Stomach smooth muscle (tissue), 2 donors: Measurements from ENCODE around the gene MIEF1.

Experiments
- H3K27ac ChIP-seq: one replicate; pipeline ENCODE4 v1.7.0; 2013; ENCODE audit warnings: mild to moderate bottlenecking, low read length, inconsistent platforms
- H3K27me3 ChIP-seq, 2 donors: one replicate each; pipeline ENCODE4 v1.7.0; 2013; ENCODE audit warnings: low read length in 2 of 2; ENCODE audit not compliant: insufficient read depth in 2 of 2, control insufficient read depth in 1 of 2
- H3K36me3 ChIP-seq, 2 donors: one replicate each; pipeline ENCODE4 v1.7.0; 2013; ENCODE audit warnings: low read length in 2 of 2; ENCODE audit not compliant: control insufficient read depth in 2 of 2, insufficient read depth in 2 of 2
- H3K4me1 ChIP-seq: one replicate; pipeline ENCODE4 v1.7.0; 2013; ENCODE audit warnings: low read length; ENCODE audit not compliant: control insufficient read depth, insufficient read depth
- H3K4me3 ChIP-seq, 2 donors: one replicate each; pipeline ENCODE4 v1.7.0; 2013; ENCODE audit warnings: low read length in 2 of 2
- H3K9ac ChIP-seq, 2 donors: one replicate each; pipeline ENCODE4 v1.7.0; 2013; ENCODE audit warnings: low read length in 2 of 2, mild to moderate bottlenecking in 1 of 2
- H3K9me3 ChIP-seq, 2 donors: one replicate each; pipeline ENCODE4 v1.7.0; 2013; ENCODE audit warnings: low read length in 2 of 2; ENCODE audit not compliant: control insufficient read depth in 2 of 2
- donor health status: healthy.
- donor health status: Pancreatic carcinoma.

The MIEF1 gene

DNA sequence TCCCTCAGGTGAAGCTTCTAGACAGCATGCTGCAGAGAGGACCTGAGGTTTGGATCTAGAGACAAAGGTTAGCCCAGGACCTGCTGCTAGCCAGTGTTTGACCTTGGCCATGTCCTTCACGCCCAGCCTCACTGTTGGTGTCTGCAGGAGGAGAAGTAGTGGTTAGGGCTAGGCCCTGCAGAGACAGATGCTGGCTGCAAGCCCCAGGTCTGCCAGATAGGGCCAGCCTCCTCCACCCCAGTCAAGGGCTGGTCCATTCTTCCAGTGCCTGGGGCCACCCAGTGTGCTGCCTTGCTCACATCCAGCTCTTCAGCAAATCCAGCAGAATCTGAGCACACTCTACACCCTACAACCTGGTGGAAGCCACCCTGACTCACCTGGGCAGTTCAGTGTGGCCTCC, 21.5 kb upstream of the MIEF1 start:
- no peak overlapping the region for H3K27ac ChIP-seq
- H3K27me3 ChIP-seq = no peaks in the 10 kb centered on the region
- H3K9ac ChIP-seq = no peak overlapping the region
- H3K4me1 ChIP-seq = no peaks in the 10 kb centered on the region
- no peak overlapping the region for H3K4me3 ChIP-seq
- no peaks in the 10 kb centered on the region for H3K9me3 ChIP-seq
- no peaks in the 10 kb centered on the region for H3K36me3 ChIP-seq

DNA sequence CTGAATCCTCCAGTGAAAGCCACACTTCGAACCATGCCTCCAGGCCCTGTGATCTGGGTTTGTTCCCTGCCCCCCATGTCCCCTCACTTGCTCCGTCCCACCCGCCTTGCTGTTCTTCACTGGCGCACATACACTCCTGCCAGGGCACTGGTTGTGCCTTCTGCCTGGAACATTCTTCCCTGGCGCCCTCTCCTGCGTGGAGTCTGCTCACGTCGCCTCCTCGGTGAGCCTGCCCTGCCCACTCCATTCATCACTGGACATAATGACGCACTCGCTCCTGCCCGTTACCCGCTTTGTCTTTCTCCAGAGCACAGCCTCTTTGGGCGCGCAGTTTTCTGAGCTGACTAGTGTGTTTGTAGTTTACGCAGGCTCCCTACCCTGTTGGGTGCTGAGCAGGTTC, 21.0 kb upstream of the MIEF1 start:
- Histone ChIP-seq H3K4me3 (no peak overlapping the region), H3K9ac (no peak overlapping the region), H3K27me3 (no peaks in the 10 kb centered on the region), H3K27ac (no peak overlapping the region), H3K4me1 (no peaks in the 10 kb centered on the region), H3K36me3 (no peaks in the 10 kb centered on the region), H3K9me3 (no peaks in the 10 kb centered on the region)

DNA sequence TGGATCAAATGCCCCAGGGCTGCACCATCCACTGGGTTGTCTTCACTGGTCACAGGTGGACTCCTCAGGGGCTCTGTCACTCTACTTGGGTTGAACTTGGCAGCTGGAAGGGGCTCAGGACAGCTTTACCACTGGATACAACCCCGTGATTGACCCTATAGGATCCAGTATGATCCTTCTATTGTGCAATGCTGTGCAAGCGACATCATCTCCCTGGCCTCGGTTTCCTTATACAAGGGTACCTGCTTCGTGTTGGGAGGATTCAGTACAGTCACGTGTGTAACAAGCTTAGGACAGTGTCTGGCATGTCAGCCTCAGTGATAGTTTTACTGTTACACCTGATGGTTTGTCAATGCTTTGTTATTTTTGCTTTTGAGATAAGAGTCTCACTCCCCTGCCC, 20.5 kb upstream of the MIEF1 start:
- H3K27ac ChIP-seq = no peak overlapping the region
- no peaks in the 10 kb centered on the region for H3K4me1 ChIP-seq
- no peak overlapping the region for H3K4me3 ChIP-seq
- no peaks in the 10 kb centered on the region for H3K9me3 ChIP-seq
- H3K36me3 ChIP-seq = no peaks in the 10 kb centered on the region
- H3K27me3 ChIP-seq = no peaks in the 10 kb centered on the region
- H3K9ac ChIP-seq = no peak overlapping the region

DNA sequence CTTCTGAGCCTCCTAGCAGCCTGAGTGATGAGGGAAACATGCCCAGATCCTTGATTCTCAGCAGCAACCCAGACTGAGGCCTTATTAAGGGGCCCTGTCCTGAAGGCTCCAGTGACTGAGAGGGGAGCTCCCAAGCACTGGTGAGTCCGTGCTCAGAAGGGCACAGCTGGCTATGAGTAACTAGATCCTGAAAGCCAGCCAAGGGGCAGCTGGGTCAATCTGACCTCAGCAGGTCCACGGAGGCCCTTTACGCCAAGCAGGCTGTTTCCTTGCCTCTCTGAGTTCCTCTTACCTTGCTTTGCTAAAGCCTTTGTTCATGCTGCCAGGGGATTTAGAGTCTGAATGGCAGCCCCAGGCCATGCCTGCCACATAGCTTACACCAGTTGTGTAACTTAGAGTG, 19.3 kb upstream of the MIEF1 start:
- Histone ChIP-seq H3K36me3 (no peaks in the 10 kb centered on the region), H3K9me3 (no peaks in the 10 kb centered on the region), H3K27me3 (no peaks in the 10 kb centered on the region), H3K4me1 (no peaks in the 10 kb centered on the region), H3K4me3 (no peak overlapping the region), H3K27ac (no peak overlapping the region), H3K9ac (no peak overlapping the region)

DNA sequence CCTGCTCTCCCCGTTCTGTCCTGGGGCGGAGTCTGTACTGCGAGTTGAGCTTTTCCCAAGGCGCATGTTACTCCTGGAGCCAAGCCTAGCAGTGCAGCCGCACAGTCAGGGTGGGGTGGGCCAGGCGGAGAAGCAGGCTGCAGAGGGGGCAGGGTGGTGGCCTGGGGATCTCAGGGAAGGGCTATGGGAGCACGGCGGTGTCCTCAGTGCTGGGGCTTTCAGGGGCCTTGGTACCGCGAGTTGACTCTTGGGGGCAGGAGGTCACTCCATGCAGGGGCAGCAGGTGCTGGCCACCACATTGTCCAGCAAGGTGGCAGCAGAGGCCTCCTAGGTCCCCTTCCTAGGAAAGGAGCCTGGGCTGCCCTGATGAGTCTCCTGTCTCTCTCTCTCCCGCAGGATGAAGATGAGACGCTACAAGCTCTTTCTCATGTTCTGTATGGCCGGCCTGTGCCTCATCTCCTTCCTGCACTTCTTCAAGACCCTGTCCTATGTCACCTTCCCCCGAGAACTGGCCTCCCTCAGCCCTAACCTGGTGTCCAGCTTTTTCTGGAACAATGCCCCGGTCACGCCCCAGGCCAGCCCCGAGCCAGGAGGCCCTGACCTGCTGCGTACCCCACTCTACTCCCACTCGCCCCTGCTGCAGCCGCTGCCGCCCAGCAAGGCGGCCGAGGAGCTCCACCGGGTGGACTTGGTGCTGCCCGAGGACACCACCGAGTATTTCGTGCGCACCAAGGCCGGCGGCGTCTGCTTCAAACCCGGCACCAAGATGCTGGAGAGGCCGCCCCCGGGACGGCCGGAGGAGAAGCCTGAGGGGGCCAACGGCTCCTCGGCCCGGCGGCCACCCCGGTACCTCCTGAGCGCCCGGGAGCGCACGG, 14.9 kb upstream of the MIEF1 start:
- H3K9me3 ChIP-seq = no peaks in the 10 kb centered on the region
- peaks cover under 1 to 5% of the 10 kb centered on the region in 2 donors for H3K27me3 ChIP-seq
- no peak overlapping the region for H3K4me3 ChIP-seq
- H3K9ac ChIP-seq = no peak overlapping the region
- H3K4me1 ChIP-seq = peaks cover 4% of the 10 kb centered on the region
- H3K36me3 ChIP-seq = no peaks in the 10 kb centered on the region
- H3K27ac ChIP-seq = no peak overlapping the region

DNA sequence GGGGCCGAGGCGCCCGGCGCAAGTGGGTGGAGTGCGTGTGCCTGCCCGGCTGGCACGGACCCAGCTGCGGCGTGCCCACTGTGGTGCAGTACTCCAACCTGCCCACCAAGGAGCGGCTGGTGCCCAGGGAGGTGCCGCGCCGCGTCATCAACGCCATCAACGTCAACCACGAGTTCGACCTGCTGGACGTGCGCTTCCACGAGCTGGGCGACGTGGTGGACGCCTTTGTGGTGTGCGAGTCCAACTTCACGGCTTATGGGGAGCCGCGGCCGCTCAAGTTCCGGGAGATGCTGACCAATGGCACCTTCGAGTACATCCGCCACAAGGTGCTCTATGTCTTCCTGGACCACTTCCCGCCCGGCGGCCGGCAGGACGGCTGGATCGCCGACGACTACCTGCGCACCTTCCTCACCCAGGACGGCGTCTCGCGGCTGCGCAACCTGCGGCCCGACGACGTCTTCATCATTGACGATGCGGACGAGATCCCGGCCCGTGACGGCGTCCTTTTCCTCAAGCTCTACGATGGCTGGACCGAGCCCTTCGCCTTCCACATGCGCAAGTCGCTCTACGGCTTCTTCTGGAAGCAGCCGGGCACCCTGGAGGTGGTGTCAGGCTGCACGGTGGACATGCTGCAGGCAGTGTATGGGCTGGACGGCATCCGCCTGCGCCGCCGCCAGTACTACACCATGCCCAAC, 14.1 kb upstream of the MIEF1 start:
- peaks cover 4% of the 10 kb centered on the region for H3K4me1 ChIP-seq
- no peak overlapping the region for H3K27ac ChIP-seq
- H3K27me3 ChIP-seq = peaks cover 2 to 5% of the 10 kb centered on the region in 2 donors
- no peaks in the 10 kb centered on the region for H3K36me3 ChIP-seq
- H3K9ac ChIP-seq = no peak overlapping the region
- no peak overlapping the region for H3K4me3 ChIP-seq
- no peaks in the 10 kb centered on the region for H3K9me3 ChIP-seq

DNA sequence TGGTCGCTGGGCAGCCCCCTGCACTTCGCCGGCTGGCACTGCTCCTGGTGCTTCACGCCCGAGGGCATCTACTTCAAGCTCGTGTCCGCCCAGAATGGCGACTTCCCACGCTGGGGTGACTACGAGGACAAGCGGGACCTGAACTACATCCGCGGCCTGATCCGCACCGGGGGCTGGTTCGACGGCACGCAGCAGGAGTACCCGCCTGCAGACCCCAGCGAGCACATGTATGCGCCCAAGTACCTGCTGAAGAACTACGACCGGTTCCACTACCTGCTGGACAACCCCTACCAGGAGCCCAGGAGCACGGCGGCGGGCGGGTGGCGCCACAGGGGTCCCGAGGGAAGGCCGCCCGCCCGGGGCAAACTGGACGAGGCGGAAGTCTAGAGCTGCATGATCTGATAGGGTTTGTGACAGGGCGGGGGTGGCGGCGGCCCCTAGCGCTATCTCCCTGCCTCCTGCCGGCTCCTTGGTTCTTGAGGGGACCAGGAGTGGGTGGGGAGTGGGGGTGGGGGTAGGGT, 13.5 kb upstream of the MIEF1 start:
- no peak overlapping the region for H3K9ac ChIP-seq
- H3K27ac ChIP-seq = no peak overlapping the region
- peaks cover 2 to 5% of the 10 kb centered on the region in 2 donors for H3K27me3 ChIP-seq
- H3K9me3 ChIP-seq = no peaks in the 10 kb centered on the region
- peaks cover 4% of the 10 kb centered on the region for H3K4me1 ChIP-seq
- no peak overlapping the region for H3K4me3 ChIP-seq
- H3K36me3 ChIP-seq = no peaks in the 10 kb centered on the region

DNA sequence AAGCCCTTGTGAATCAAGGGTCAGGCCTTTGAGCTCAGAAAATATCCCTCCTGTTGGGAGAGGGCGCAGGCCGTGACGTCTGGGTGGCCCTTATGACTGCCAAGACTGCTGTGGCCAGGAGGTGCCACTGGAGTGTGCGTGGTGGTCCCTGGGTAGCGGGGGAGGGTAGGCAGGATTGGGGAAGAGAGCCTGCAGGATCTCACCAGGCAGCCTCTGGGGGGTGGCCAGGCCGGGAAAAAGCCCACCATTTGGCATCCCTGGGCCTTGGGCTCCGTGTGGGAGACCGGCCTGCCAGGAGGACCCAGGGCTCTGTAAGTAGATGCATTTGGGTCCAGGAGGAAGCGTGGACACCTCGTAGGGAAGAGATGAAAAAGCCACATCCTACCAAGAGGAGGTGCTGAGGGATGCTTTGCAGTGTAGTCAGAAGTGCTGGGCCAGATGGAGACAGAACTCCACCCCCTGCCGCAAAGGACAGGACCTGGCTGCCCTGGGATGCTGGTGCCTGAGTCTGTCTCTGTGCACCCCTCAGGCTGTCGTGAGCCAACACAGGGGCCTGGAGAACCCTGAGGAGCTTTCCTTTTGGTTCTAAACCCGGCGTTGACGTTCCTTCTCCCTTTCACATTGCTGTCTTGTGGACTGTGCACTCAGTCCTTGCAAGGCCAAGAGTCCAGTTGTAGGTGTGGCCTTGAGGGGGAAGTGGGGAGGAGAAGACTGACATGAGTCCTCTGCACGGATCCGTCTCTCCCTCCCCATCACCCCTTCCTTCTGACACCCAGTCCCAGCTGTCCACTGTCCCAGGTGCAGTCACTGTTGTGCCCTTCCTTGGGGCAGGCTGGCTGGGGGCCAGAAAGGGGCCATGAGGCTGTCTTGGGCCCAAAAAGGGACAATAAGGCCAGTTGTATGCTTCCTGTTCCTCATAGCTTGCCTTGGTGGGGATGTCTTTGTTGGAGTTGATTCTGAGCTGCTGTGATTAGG, 12.7 kb upstream of the MIEF1 start:
- Histone ChIP-seq H3K9ac (no peak overlapping the region), H3K4me1 (peaks cover 4% of the 10 kb centered on the region), H3K4me3 (peak overlapping the region in 1 of 2 donors; percentile 8), H3K36me3 (no peaks in the 10 kb centered on the region), H3K9me3 (no peaks in the 10 kb centered on the region), H3K27me3 (peaks cover 2 to 5% of the 10 kb centered on the region in 2 donors), H3K27ac (no peak overlapping the region)

DNA sequence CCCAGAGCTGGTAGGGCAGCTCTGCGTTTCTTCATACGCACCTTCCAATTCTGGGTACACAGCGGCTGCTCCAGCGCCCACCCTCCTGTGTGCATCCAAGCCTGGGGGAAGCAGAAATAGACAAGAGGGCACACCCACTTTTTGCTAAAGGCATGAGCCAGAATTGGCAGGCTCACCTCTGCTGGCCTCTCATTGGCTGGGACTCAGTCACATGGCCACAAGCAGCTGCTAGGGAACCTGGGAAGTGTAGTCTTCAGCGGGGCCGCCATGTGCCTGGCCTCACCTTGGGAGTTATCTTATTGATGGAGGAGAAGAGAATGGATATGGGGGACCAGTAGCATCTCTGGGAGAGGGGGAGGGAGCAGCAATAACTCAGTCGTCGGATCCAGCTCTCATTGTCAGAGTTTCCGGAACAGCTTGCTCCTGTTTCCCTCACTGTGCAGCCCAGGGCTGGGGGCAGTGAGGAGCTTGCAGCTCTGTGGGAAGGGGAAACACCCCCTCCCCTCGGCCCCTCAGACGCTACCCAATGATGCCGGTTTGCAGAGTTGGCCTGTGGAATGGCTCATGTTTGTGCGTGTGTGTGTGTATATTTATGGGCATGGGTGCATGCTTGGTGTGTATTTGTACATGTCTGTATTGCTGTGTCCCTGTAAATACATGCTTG, 11.8 kb upstream of the MIEF1 start:
- peak overlapping the region in 1 of 2 donors; percentile 8 for H3K4me3 ChIP-seq
- H3K27ac ChIP-seq = no peak overlapping the region
- no peaks in the 10 kb centered on the region for H3K9me3 ChIP-seq
- no peak overlapping the region for H3K9ac ChIP-seq
- peaks cover 4% of the 10 kb centered on the region for H3K4me1 ChIP-seq
- no peaks in the 10 kb centered on the region for H3K36me3 ChIP-seq
- H3K27me3 ChIP-seq = peaks cover 2 to 5% of the 10 kb centered on the region in 2 donors
